NCI-H226 (cell line): ENCODE data around the gene PDCL2.
"Not testable (repeated sequence)": the region's sequence is repeated elsewhere in the genome, so short reads cannot be mapped to it uniquely, and the experiment has no call there.

Source experiments
- DNase-seq: peaks from one replicate; pipeline ENCODE4 v3.0.0-alpha.2; 2015

Gene PDCL2, protein sequence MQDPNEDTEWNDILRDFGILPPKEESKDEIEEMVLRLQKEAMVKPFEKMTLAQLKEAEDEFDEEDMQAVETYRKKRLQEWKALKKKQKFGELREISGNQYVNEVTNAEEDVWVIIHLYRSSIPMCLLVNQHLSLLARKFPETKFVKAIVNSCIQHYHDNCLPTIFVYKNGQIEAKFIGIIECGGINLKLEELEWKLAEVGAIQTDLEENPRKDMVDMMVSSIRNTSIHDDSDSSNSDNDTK

DNA sequence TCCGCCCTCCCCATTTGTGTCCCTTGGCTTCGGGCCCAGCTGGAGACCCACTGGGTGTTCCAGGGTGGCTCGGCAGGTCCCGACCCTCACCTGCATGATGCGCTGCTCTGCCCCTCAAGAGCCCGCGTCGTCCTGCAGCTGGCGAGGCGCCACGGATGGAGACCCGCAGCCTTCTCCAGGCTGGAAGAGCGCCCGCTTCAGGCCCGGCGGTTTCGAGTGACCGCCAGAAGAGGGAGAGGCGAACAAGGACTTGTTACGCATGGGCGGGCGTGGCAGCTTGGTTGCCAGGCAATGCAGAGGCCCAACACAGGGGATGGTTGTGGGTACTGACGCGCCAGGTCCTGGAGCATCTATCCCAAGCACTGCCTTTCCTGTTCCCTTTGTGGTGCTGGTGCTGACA lies at the start of gene PDCL2:
TSS of gene PDCL2 (minus strand) at position 232 of the 400 bp plus-strand sequence. CDS start at position 96, 136 bp downstream.
- no peak for DNase-seq

GRCh38 chr4:55637272-55637820 lies 45.3 kb upstream of the PDCL2 start:
- no peak for DNase-seq

- no peak for DNase-seq
Measured at GRCh38 chr4:55636656-55636999, 44.6 kb upstream of the PDCL2 start.

GRCh38 chr4:55635741-55636655 lies 44.0 kb upstream of the PDCL2 start, which contains the start of gene NMU:
Gene NMU, minus strand, starts transcription at chr4:55636298. Its CDS starts 106 bp downstream, at chr4:55636192.
- DNase-seq = peak; percentile 12

GRCh38 chr4:55635282-55635681 lies 43.2 kb upstream of the PDCL2 start:
- DNase-seq = no peak

DNA sequence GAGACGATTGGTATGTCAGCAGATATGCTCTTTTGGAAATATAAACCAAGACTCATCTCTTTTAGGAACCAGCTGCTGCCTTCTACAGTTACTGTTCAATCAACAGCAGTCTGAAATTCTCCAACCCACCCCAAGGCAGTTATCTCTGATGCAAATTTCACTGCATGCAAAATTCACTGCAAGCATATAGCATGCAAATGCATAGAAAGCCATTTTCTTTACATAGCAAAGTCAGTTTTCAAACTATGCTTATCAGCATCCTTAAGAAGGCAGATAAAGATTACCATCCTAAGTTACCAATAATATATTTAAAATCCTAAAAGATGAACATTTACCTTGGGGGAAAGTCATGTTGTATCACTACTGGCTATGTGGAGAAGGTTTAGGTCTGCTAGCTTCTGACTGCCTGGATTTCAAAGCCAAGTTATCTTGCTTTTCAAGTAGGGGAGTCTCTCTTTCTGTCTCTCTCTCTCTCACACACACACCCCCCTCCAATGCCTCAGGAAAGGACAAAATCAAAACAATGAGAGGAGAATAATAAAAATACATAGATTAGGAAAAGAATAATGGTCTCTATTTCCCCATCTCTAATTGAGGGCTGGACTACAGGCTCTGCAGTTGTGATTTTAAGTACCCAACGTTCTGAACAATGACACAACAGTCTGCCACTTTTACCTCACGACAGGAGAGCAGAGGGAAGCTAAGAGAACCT lies 42.5 kb upstream of the PDCL2 start:
- no peak for DNase-seq

DNA sequence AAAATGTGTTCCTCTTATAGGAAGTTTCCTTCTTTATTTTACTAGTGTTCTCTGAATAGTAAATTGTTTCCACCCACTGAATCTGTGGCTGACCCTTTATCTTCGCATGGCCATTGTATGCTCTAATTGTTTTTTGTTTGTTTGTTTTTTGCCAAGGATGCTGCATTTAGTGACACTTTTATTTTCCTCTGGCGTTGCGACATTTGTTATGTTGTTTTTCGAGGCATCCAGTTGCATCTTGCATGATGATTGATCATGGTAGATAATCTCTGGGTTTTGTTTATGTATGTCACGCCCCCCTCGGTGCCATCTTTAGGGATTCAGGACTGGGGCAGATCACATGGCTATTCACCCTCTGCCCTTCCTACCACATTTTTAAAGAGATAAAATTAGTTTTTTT lies 41.9 kb upstream of the PDCL2 start:
- DNase-seq = no peak

DNA sequence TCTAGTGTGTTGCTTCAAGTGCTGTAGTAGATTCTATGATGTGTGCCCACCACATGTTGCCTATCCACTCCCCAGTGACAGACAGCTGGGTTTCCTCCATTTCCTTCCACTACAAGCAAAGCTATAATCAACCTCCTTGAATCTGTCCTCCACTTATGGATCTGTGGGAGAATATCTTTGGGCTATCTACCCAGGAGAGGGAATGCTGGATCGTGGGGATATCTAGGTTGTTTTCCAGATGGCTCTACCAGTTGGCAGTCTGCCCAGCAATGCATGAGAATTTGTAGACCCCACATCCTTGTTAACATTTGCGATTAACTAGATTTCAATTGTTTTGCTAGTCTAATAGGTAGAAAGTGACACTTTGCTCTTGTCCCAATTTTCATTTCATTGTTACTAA lies 33.8 kb upstream of the PDCL2 start:
- no peak for DNase-seq

DNA sequence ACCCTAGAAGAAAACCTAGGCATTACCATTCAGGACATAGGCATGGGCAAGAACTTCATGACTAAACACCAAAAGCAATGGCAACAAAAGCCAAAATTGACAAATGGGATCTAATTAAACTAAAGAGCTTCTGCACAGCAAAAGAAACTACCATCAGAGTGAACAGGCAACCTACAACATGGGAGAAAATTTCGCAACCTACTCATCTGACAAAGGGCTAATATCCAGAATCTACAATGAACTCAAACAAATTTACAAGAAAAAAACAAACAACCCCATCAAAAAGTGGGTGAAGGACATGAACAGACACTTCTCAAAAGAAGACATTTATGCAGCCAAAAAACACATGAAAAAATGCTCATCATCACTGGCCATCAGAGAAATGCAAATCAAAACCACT lies 32.0 kb upstream of the PDCL2 start:
- DNase-seq = not testable (repeated sequence)

DNA sequence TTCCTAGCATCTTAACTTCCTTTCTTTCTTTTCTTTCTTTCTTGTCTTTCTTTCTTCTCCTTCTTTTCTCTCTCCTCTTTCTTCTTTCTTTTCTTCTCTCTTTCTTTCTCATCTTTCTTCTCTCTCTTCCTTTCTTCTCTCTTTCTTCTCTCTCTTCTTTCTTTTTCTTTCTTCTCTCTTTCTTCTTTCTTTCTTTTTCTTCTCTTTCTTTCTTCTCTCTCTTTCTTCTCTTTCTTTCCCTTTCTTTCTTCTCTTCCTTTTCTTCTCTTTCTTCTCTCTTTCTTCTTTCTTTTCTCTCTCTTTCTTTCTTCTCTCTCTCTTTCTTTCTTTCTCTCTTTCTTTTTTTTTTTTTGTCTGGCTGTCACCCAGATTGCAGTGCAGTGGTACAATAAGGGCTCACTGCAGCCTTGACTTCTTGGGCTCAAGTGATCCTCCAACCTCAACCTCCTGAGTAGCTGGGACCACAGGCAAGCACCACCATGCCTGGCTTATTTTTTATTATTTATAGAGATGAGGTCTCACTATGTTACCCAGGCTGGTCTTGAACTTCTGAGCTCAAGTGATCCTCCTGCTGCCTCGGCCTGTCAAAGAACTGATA lies 26.6 kb upstream of the PDCL2 start:
- DNase-seq = no peak

GRCh38 chr4:55617587-55618197 lies 25.6 kb upstream of the PDCL2 start:
- no peak for DNase-seq

DNA sequence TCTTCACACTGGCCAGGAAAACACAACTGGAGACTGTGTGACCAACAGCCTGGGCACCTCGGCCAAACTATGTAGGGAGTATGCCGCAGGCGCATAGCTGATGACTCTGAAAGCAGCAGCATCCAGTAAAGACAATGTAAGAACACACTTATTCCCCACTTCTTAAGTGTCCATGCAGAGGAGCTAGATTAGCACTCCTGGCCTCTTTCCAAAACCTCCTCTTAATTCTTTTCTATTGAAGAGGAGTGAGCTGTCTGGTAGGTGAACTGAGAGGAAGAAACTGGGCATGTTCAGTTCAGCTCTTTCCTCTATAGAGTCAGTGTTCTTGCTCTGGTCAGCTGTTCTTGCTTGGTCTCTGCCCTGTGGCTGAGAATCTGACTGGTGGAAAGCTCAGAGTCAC lies 23.0 kb upstream of the PDCL2 start:
- no peak for DNase-seq

- DNase-seq = no peak
Measured at GRCh38 chr4:55613621-55614020, 21.6 kb upstream of the PDCL2 start.

GRCh38 chr4:55612341-55612740 lies 20.3 kb upstream of the PDCL2 start:
- no peak for DNase-seq

- no peak for DNase-seq
Measured at GRCh38 chr4:55611358-55612059, 19.5 kb upstream of the PDCL2 start.

DNA sequence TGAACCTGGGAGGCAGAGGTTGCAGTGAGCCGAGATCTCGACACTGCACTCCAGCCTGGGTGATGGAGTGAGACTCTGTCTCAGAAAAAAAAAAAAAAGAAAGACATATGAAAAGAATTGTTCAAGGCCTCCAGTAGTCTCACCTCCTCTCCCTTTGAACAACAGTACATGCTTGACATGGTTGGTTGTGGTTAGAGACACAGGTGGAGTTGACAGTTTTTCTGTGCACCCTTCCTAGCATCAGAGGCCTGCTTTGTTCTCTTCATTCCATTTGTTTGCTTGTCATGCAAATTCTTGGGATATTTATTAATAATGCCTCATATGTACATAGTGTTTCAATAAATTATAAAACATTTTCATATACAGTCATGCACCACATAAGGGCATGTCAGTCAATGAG lies 18.3 kb upstream of the PDCL2 start:
- no peak for DNase-seq

- DNase-seq = peak; percentile 45
Measured at GRCh38 chr4:55609393-55609866, 17.4 kb upstream of the PDCL2 start.

DNA sequence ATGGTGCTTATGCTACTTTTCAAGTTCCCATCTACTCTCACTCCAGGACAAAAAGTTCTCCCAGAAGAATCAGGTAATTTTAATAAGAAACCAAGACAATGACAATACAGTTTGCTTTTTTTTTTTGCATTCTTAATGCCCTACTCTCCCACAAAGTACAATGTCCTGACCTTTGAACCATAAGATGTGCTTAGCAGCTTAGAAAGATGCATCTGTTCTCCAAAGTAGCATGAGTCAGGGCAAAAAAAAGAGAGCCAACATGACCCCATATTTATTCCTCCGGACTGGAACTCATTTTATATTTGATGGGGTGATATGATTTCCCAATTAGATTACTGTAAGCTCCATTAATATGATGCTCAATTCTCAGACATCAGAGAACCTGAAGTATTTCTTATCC lies 16.5 kb upstream of the PDCL2 start:
- DNase-seq = no peak

GRCh38 chr4:55604996-55605395 lies 13.0 kb upstream of the PDCL2 start:
- no peak for DNase-seq

DNA sequence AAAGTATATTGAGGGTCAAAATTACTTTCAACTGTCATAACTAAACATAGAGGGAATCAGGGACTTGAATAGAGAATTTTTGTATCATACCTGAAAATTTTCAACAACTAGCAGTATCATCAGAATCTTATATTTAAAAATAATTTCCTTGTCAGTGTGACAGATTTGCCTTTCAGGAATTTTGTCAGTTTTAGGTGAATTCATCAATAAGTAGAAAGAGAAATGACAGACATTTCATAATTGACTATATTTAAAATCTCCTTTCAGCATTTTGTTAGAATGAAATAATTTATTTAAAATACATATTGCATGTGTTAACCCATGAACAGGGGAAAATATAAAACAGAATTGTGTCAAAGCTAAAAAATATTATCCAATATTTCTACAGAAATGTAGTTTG lies 8.6 kb upstream of the PDCL2 start:
- no peak for DNase-seq

- DNase-seq = no peak
Measured at GRCh38 chr4:55598641-55599040, 6.6 kb upstream of the PDCL2 start.

DNA sequence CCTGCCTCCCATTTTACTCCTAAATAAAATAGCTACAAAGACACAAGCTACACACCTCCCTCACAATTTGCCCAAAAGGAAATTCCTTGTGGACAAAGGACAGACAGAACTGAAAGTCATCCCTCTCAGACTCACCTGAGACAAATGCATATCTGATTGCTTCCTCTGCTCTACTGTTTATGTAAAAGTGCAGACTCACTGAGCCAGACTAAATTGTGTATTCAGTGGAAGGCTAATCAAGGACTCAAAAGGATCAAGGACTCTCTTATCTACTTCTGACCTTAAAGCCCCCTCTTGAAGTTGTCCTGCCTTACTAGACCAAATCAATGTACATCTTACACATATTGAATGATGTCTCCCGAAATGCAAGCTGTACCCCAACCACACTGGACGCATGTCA lies 3.9 kb downstream of the PDCL2 start:
- DNase-seq = no peak
